K562 (cell line): ENCODE results near the gene ANGEL2.

Experiments
- CTCF ChIP-seq, 3 experiments: IDR thresholded peaks in 2 of 3; conservative IDR thresholded peaks in 1 of 3; 2 replicates each; pipeline ENCODE4 v1.5.1; 2011 to 2012; ENCODE audit warnings: low read length in 3 of 3, mild to moderate bottlenecking in 3 of 3, control low read depth in 2 of 3, improper control_type of control experiment in 1 of 3, inconsistent platforms in 1 of 3, low read depth in 1 of 3, mixed read lengths in 1 of 3, moderate library complexity in 1 of 3; ENCODE audit not compliant: insufficient read depth in 2 of 3
- EP300 ChIP-seq: IDR thresholded peaks from 2 replicates; pipeline ENCODE4 v1.6.1; 2012; ENCODE audit warnings: low read length, improper control_type of control experiment
- ZNF121 ChIP-seq: sonication (generic); formaldehyde crosslinking; conservative IDR thresholded peaks from 2 replicates; pipeline ENCODE4 v1.8.0; 2022; ENCODE audit warnings: missing genetic modification reagents

DNA sequence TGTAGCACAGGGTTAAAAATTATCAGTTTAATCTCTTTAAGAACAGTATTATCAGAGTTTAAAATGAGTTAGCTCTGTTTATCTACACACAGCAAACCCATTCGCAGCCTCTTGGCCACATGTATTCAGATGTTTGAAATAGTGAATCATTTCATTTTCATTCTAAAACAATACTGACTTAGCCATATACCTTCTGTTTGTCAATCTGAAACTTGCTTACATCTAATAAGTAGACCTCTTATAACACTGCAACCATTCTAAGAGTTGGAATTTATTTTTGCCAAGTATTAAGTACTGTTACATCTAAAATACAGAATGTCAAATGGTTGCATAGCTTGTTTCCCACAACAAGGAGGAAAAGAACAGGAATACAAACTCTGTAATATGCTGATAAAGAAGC is 25.4 kb downstream of the ANGEL2 start:
- TF ChIP-seq ZNF121 (no peak), CTCF (IDR thresholded peaks at IDR 0.05 in 2 of 3, conservative IDR thresholded peaks at IDR 0.05 in 1 of 3; ENCODE audit: insufficient read depth in 2 of 3, low read depth in 1 of 3, low read length in 3 of 3) (no peak), EP300 (no peak)
